ENCODE data around the gene ZNF536. TPM values are rescaled to one million over a fixed set of nuclear protein-coding genes. Genes with fewer than 3 reads are reported as not detected.
"Not testable (repeated sequence)": the region's sequence is repeated elsewhere in the genome, so short reads cannot be mapped to it uniquely, and the experiment has no call there.

ZNF536 gene
- total RNA-seq, 1 experiment from 2014 or later: 2.9 TPM

- intact Hi-C loops (cut with micrococcal nuclease; ENCODE audit: unreplicated experiment): no loop called here
- no peaks in the 10 kb centered on the region for H3K9me3 ChIP-seq (ENCODE audit: low read depth, low read length, poor library complexity, severe bottlenecking)
- no peaks in the 10 kb centered on the region for H3K27me3 ChIP-seq (replicated peaks; ENCODE audit: insufficient read depth, low read depth, low read length, poor library complexity)
- ChIA-PET POLR2A (ENCODE audit: low non-redundant PET) (no interaction called here), CTCF (no interaction called here)
- no peak for TF ChIP-seq CTCF (conservative IDR thresholded peaks at IDR 0.05; ENCODE audit: low read depth, low read length)
- no peak for TF ChIP-seq EZH2 (IDR thresholded peaks at IDR 0.05; ENCODE audit: borderline replicate concordance, low read depth, low read length, poor library complexity, severe bottlenecking)
- no peak for DNase-seq (ENCODE audit: low spot score)
- H3K4me1 ChIP-seq (ENCODE audit: insufficient read depth, low read length, poor library complexity, severe bottlenecking): no peaks in the 10 kb centered on the region
- H3K27ac ChIP-seq (ENCODE audit: low read depth, low read length, poor library complexity, severe bottlenecking): no peak overlapping the region
- no peaks in the 10 kb centered on the region for H3K36me3 ChIP-seq (ENCODE audit: insufficient read depth, low read length, poor library complexity, severe bottlenecking)
- no peak overlapping the region for H3K4me3 ChIP-seq (ENCODE audit: low read depth, low read length, poor library complexity, severe bottlenecking)
- BruUV-seq (replicated peaks): no TSS peak
Measured at GRCh38 chr19:30457484-30457883, 85.3 kb downstream of the ZNF536 start.

- Histone ChIP-seq H3K27me3 (replicated peaks; ENCODE audit: insufficient read depth, low read depth, low read length, poor library complexity) (no peaks in the 10 kb centered on the region), H3K4me3 (ENCODE audit: low read depth, low read length, poor library complexity, severe bottlenecking) (no peak overlapping the region), H3K36me3 (ENCODE audit: insufficient read depth, low read length, poor library complexity, severe bottlenecking) (no peaks in the 10 kb centered on the region), H3K27ac (ENCODE audit: low read depth, low read length, poor library complexity, severe bottlenecking) (no peak overlapping the region), H3K4me1 (ENCODE audit: insufficient read depth, low read length, poor library complexity, severe bottlenecking) (no peaks in the 10 kb centered on the region), H3K9me3 (ENCODE audit: low read depth, low read length, poor library complexity, severe bottlenecking) (no peaks in the 10 kb centered on the region)
- intact Hi-C loops (cut with micrococcal nuclease; ENCODE audit: unreplicated experiment): no loop called here
- CTCF ChIA-PET: no interaction called here
- TF ChIP-seq CTCF (conservative IDR thresholded peaks at IDR 0.05; ENCODE audit: low read depth, low read length): no peak
- TF ChIP-seq EZH2 (IDR thresholded peaks at IDR 0.05; ENCODE audit: borderline replicate concordance, low read depth, low read length, poor library complexity, severe bottlenecking): no peak
- no peak for DNase-seq (ENCODE audit: low spot score)
- POLR2A ChIA-PET (ENCODE audit: low non-redundant PET): no interaction called here
- BruUV-seq (replicated peaks): no TSS peak
Measured at GRCh38 chr19:30459859-30460258, 87.7 kb downstream of the ZNF536 start.

GRCh38 chr19:30464162-30464561 is 92.0 kb downstream of the ZNF536 start:
- no peak for DNase-seq (ENCODE audit: low spot score)
- CTCF ChIA-PET: no interaction called here
- Histone ChIP-seq H3K27ac (ENCODE audit: low read depth, low read length, poor library complexity, severe bottlenecking) (no peak overlapping the region), H3K36me3 (ENCODE audit: insufficient read depth, low read length, poor library complexity, severe bottlenecking) (no peaks in the 10 kb centered on the region), H3K4me3 (ENCODE audit: low read depth, low read length, poor library complexity, severe bottlenecking) (no peak overlapping the region), H3K4me1 (ENCODE audit: insufficient read depth, low read length, poor library complexity, severe bottlenecking) (no peaks in the 10 kb centered on the region), H3K27me3 (replicated peaks; ENCODE audit: insufficient read depth, low read depth, low read length, poor library complexity) (no peaks in the 10 kb centered on the region), H3K9me3 (ENCODE audit: low read depth, low read length, poor library complexity, severe bottlenecking) (no peaks in the 10 kb centered on the region)
- no TSS peak for BruUV-seq (replicated peaks)
- intact Hi-C loops (cut with micrococcal nuclease; ENCODE audit: unreplicated experiment): no loop called here
- TF ChIP-seq CTCF (conservative IDR thresholded peaks at IDR 0.05; ENCODE audit: low read depth, low read length) (no peak), EZH2 (IDR thresholded peaks at IDR 0.05; ENCODE audit: borderline replicate concordance, low read depth, low read length, poor library complexity, severe bottlenecking) (no peak)
- POLR2A ChIA-PET (ENCODE audit: low non-redundant PET): no interaction called here

GRCh38 chr19:30466598-30466997 is 94.4 kb downstream of the ZNF536 start:
- CTCF ChIA-PET; H3K4me3 ChIP-seq (ENCODE audit: low read depth, low read length, poor library complexity, severe bottlenecking); H3K36me3 ChIP-seq (ENCODE audit: insufficient read depth, low read length, poor library complexity, severe bottlenecking); BruUV-seq (replicated peaks); H3K27me3 ChIP-seq (replicated peaks; ENCODE audit: insufficient read depth, low read depth, low read length, poor library complexity); DNase-seq (ENCODE audit: low spot score); POLR2A ChIA-PET (ENCODE audit: low non-redundant PET); H3K9me3 ChIP-seq (ENCODE audit: low read depth, low read length, poor library complexity, severe bottlenecking); H3K27ac ChIP-seq (ENCODE audit: low read depth, low read length, poor library complexity, severe bottlenecking); intact Hi-C loops (cut with micrococcal nuclease; ENCODE audit: unreplicated experiment); H3K4me1 ChIP-seq (ENCODE audit: insufficient read depth, low read length, poor library complexity, severe bottlenecking): not testable (repeated sequence)
